ENCODE measurements around the gene PSPC1.
"Not testable (repeated sequence)": the region's sequence is repeated elsewhere in the genome, so short reads cannot be mapped to it uniquely, and the experiment has no call there.

GRCh38 chr13:19709039-19709438, 73.7 kb downstream of the PSPC1 start:
- TF ChIP-seq, protein P1, sequence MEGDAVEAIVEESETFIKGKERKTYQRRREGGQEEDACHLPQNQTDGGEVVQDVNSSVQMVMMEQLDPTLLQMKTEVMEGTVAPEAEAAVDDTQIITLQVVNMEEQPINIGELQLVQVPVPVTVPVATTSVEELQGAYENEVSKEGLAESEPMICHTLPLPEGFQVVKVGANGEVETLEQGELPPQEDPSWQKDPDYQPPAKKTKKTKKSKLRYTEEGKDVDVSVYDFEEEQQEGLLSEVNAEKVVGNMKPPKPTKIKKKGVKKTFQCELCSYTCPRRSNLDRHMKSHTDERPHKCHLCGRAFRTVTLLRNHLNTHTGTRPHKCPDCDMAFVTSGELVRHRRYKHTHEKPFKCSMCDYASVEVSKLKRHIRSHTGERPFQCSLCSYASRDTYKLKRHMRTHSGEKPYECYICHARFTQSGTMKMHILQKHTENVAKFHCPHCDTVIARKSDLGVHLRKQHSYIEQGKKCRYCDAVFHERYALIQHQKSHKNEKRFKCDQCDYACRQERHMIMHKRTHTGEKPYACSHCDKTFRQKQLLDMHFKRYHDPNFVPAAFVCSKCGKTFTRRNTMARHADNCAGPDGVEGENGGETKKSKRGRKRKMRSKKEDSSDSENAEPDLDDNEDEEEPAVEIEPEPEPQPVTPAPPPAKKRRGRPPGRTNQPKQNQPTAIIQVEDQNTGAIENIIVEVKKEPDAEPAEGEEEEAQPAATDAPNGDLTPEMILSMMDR (IDR thresholded peaks at IDR 0.05; ENCODE audit: insufficient read depth, low read length, poor library complexity, severe bottlenecking), result not testable (repeated sequence)
- TF ChIP-seq EZH2phosphoT487 (conservative IDR thresholded peaks at IDR 0.05; ENCODE audit: low read length), result not testable (repeated sequence)
